Spleen (tissue), 11 donors: ENCODE measurements around the gene TRIM3. TPM values are rescaled to one million over a fixed set of nuclear protein-coding genes. Genes with fewer than 3 reads are reported as not detected.

Experiments
- DNase-seq: peaks from one replicate; pipeline ENCODE4 v3.0.0-alpha.2; 2020
- H3K27ac ChIP-seq, 8 donors: fragments of 200-600 bp; sonication (generic) in 7 of 8; 1 replicate in 4 of 8; 2 replicates in 4 of 8; pipeline versions ENCODE4 v1.5.0 to v1.8.0; 2016 to 2021; ENCODE audit warnings: inconsistent platforms in 4 of 8, mild to moderate bottlenecking in 4 of 8, moderate library complexity in 1 of 8
- H3K27me3 ChIP-seq, 7 donors: fragments of 200-600 bp; sonication (generic) in 6 of 7; replicated peaks in 1 of 7; 1 replicate in 4 of 7; 2 replicates in 3 of 7; pipeline versions ENCODE4 v1.5.0 to v1.8.0; 2016 to 2021; ENCODE audit warnings: inconsistent platforms in 3 of 7, mild to moderate bottlenecking in 1 of 7
- H3K36me3 ChIP-seq, 6 donors: fragments of 200-600 bp; sonication (generic) in 5 of 6; 1 replicate in 4 of 6; 2 replicates in 2 of 6; pipeline versions ENCODE4 v1.5.0 to v1.8.0; 2016 to 2021; ENCODE audit warnings: inconsistent platforms in 2 of 6
- H3K4me1 ChIP-seq, 6 donors: fragments of 200-600 bp; sonication (generic) in 5 of 6; 1 replicate in 3 of 6; 2 replicates in 3 of 6; pipeline versions ENCODE4 v1.5.0 to v1.8.0; 2016 to 2021; ENCODE audit warnings: inconsistent platforms in 3 of 6
- H3K4me3 ChIP-seq, 8 donors: fragments of 200-600 bp; sonication (generic) in 7 of 8; 1 replicate in 4 of 8; 2 replicates in 4 of 8; pipeline versions ENCODE4 v1.5.0 to v1.8.0; 2016 to 2021; ENCODE audit warnings: inconsistent platforms in 4 of 8, mild to moderate bottlenecking in 4 of 8, moderate library complexity in 2 of 8
- H3K9me3 ChIP-seq, 8 donors: fragments of 200-600 bp; sonication (generic) in 7 of 8; 1 replicate in 4 of 8; 2 replicates in 4 of 8; pipeline versions ENCODE4 v1.5.0 to v1.8.0; 2016 to 2021; ENCODE audit warnings: inconsistent platforms in 4 of 8
- POLR2A ChIP-seq, 3 donors: fragments of 450-650 bp; IDR thresholded peaks; one replicate each; pipeline ENCODE4 v1.5.1; 2017; ENCODE audit warnings: antibody characterized with exemption in 3 of 3, mild to moderate bottlenecking in 1 of 3
- POLR2AphosphoS5 ChIP-seq, 3 donors: sonication (generic); formaldehyde crosslinking; IDR thresholded peaks; one replicate each; pipeline ENCODE4 v1.5.1; 2017; ENCODE audit warnings: antibody characterized with exemption in 3 of 3
- WGBS, 5 donors: extraction: QIAGEN DNeasy Blood & Tissue Kit in 3 of 5; methylation state at CpG; one replicate each; pipeline versions ENCODE4 v1.1.5 to v1.1.7; 2013 to 2018; 5-methylcytosine and 5-hydroxymethylcytosine counted together
- intact Hi-C: fragments of 100-400 bp; cut with DNase I; formaldehyde crosslinking; loops from one replicate; pipeline ENCODE4 v1.15.0; 2023; ENCODE audit warnings: low total_unique reads
- polyA plus RNA-seq, 3 donors: library from polyadenylated mRNA; stranded (reverse); fragments of 200-250 nt; gene quantifications; one replicate each; pipeline ENCODE4 v1.2.1, GENCODE V29; 2013
- total RNA-seq, 7 donors: library from RNA; depleted of rRNA in 3 of 7; stranded (reverse); fragments of >200 nt in 3 of 7; fragmentation: NEBNext Ultra II Directional in 4 of 7; extraction: Animal tissue kit (Norgen Biotek cat#: 25700) in 4 of 7; gene quantifications; one replicate each; pipeline versions ENCODE4 v1.1.0 to v1.2.1, GENCODE V29; 2016 to 2021
- TF ChIP-seq, protein P1 (sequence below), 11 experiments: fragments of 200-600 bp in 7 of 11; fragments of 450-650 bp in 4 of 11; sonication (generic) in 4 of 11; IDR thresholded peaks in 8 of 11; conservative IDR thresholded peaks in 3 of 11; 1 replicate in 7 of 11; 2 replicates in 4 of 11; pipeline versions ENCODE4 v1.4.0 to v1.8.0; 2016 to 2021; ENCODE audit warnings: antibody characterized with exemption in 11 of 11, inconsistent platforms in 4 of 11, mild to moderate bottlenecking in 1 of 11
- donor health status: healthy with polysubstance abuse.
- donor health status: DM: no; HTN: no; CAD: no; lungs with moderate emphysema.
- donor health status: DM: no; HTN: no; CAD: no.
- donor health status: Bipolar disorder and iron deficiency.
- donor health status: healthy.
- donor health status: DM: no; HTN: no; CAD: no.
- donor health status: DM: yes; HTN: yes; CAD: no.

TRIM3 gene
- total and polyA plus RNA-seq, 10 donors: 6.3 to 27.6 (median 13.7) TPM

DNA sequence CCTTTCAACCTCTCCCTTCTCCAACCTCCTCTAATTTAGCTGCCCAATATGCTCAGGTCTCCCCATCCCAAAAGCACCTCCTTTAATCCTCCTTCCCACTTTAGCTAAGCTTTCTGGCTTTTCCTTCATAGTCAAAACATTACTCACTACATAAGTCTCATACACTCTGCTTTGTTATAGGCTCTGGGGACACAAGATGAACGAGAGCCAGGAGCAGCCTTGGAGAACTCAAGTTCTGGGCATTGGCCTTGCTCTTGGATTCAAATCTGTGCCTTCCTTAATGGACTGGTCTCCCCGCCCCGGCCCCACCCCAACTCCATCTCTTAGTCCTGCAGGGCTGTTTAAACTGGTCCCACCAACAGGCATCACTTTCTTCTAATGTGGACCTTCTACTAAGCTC lies 21.5 kb downstream of the TRIM3 start:
- H3K27ac ChIP-seq: no peak overlapping the region
- H3K4me1 ChIP-seq: no peaks in the 10 kb centered on the region
- no peak for DNase-seq
- no peak for TF ChIP-seq POLR2AphosphoS5 (IDR thresholded peaks at IDR 0.05)
- TF ChIP-seq, protein P1, sequence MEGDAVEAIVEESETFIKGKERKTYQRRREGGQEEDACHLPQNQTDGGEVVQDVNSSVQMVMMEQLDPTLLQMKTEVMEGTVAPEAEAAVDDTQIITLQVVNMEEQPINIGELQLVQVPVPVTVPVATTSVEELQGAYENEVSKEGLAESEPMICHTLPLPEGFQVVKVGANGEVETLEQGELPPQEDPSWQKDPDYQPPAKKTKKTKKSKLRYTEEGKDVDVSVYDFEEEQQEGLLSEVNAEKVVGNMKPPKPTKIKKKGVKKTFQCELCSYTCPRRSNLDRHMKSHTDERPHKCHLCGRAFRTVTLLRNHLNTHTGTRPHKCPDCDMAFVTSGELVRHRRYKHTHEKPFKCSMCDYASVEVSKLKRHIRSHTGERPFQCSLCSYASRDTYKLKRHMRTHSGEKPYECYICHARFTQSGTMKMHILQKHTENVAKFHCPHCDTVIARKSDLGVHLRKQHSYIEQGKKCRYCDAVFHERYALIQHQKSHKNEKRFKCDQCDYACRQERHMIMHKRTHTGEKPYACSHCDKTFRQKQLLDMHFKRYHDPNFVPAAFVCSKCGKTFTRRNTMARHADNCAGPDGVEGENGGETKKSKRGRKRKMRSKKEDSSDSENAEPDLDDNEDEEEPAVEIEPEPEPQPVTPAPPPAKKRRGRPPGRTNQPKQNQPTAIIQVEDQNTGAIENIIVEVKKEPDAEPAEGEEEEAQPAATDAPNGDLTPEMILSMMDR (IDR thresholded peaks at IDR 0.05 in 8 of 11, conservative IDR thresholded peaks at IDR 0.05 in 3 of 11): no peak
- no peak for TF ChIP-seq POLR2A (IDR thresholded peaks at IDR 0.05)
- H3K9me3 ChIP-seq: no peaks in the 10 kb centered on the region
- 79 to 92% (median 91%) methylated on average over 3 of the region's 3 CpGs for WGBS, 5 donors
- intact Hi-C loops: no loop called here
- no peak overlapping the region for H3K4me3 ChIP-seq
- H3K27me3 ChIP-seq: no peaks in the 10 kb centered on the region
- H3K36me3 ChIP-seq: peaks cover 0 to 99% (median 74%) of the 10 kb centered on the region in 6 donors

DNA sequence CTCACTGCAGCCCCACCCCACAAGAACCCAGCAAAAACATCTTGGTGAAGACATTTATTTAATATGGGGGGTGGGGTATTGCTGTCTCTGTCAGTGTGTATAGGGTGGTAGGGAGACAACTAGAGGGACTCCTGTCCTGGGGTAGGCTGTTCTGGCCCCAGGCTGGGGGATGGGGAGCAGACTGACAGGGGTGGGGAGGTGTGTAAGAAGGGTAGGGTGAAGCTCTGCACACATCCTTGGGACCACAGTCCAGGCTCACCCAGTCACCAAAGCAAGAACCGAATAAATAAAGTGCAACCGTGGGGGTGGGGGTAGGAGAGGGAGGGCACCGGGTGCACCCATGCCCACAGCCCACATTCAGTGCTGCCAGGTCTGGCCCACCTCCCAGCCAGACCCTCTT lies 25.2 kb downstream of the TRIM3 start:
- Histone ChIP-seq H3K9me3 (no peaks in the 10 kb centered on the region), H3K27me3 (no peaks in the 10 kb centered on the region), H3K4me1 (peaks cover 0 to under 1% (median 0%) of the 10 kb centered on the region in 6 donors), H3K27ac (no peak overlapping the region), H3K4me3 (no peak overlapping the region), H3K36me3 (peaks cover 0 to 63% (median 38%) of the 10 kb centered on the region in 6 donors)
- TF ChIP-seq POLR2A (IDR thresholded peaks at IDR 0.05) (no peak), POLR2AphosphoS5 (IDR thresholded peaks at IDR 0.05) (no peak)
- TF ChIP-seq, protein P1 (IDR thresholded peaks at IDR 0.05 in 8 of 11, conservative IDR thresholded peaks at IDR 0.05 in 3 of 11): no peak
- no peak for DNase-seq
- intact Hi-C loops: loop anchor here (10.0 kb wide), 1 partner anchor 56 kb away; no protein-coding TSS in a partner anchor
- WGBS, 5 donors: 96 to 100% (median 98%) methylated on average over 3 of the region's 3 CpGs

DNA sequence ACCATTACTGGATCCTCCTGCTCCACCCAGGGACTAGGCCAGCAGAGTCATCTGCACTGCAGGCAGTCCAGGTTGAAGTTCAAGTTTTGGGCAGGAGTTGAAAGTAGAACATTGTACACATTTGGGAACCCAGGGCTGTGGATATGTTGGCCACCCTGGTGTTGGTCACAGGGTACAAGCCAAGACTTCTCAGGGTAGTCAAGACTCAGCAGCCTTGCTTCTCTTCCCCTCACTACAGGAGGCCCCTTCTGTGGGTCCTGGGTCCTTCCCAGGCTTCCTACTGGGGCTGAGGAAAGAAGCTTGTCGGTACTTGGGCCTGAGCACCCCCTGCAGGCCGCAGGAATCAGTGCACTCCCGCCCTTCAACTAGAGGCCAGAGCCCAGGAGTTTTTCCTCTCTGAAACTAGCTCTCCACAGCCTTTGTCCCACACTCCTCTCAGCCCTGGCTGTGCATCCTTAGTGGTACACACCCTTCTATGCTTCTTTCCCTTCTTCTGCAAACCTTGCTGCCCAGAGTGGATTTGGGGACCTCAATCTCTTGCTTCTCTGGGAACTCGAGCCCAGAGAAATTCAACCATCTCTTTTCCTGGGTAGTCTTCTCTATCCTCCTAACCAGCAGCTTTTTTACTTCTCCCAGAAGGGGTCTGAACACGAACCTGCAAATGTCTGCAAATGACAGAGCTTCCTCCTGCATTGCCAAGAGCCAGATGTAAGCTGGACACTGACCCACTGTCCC lies 30.3 kb downstream of the TRIM3 start:
- Histone ChIP-seq H3K9me3 (no peaks in the 10 kb centered on the region), H3K4me1 (peaks cover 0 to 16% (median 2%) of the 10 kb centered on the region in 6 donors), H3K27ac (no peak overlapping the region), H3K4me3 (no peak overlapping the region), H3K27me3 (no peaks in the 10 kb centered on the region), H3K36me3 (peaks cover 0 to 11% (median 3%) of the 10 kb centered on the region in 6 donors)
- 21 to 30% (median 26%) methylated on average over 5 of the region's 5 CpGs for WGBS, 5 donors
- intact Hi-C loops: loop anchor here (5.0 to 10.0 kb wide), 2 partner anchors 61 to 66 kb away; no protein-coding TSS in a partner anchor
- peak; percentile 82 for DNase-seq
- TF ChIP-seq POLR2A (IDR thresholded peaks at IDR 0.05): no peak
- peak in 1 of 3 donors; percentile 9 for TF ChIP-seq POLR2AphosphoS5 (IDR thresholded peaks at IDR 0.05)
- TF ChIP-seq, protein P1 (IDR thresholded peaks at IDR 0.05 in 8 of 11, conservative IDR thresholded peaks at IDR 0.05 in 3 of 11): peak; percentile 62 to 92 (median 82)

DNA sequence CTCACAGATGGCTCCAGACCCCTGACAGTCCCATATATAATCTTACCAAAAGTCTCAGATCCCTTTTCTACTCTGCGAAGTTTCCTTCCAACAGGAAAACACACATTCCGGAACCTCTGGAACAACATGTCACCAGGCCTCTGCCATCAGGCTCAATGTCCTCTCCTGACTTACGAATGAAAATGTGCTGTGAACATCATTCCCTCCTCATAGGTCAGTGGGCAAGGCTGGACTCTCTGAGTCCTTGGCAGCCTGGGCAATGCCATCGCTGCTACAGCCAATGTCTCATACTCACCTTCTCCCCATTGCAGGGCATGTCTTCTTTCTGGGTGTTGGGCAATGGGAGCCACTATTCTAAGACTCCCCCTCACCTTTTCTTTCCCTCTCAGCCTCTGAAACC lies 31.3 kb downstream of the TRIM3 start:
- intact Hi-C loops: loop anchor here (5.0 to 10.0 kb wide), 2 partner anchors 62 to 65 kb away; no protein-coding TSS in a partner anchor
- Histone ChIP-seq H3K27me3 (no peaks in the 10 kb centered on the region), H3K27ac (no peak overlapping the region), H3K36me3 (peaks cover 0 to 1% (median 0%) of the 10 kb centered on the region in 6 donors), H3K4me3 (no peak overlapping the region), H3K4me1 (peaks cover 0 to 26% (median 9%) of the 10 kb centered on the region in 6 donors), H3K9me3 (no peaks in the 10 kb centered on the region)
- DNase-seq: no peak
- TF ChIP-seq, protein P1 (IDR thresholded peaks at IDR 0.05 in 8 of 11, conservative IDR thresholded peaks at IDR 0.05 in 3 of 11): no peak
- TF ChIP-seq POLR2AphosphoS5 (IDR thresholded peaks at IDR 0.05) (no peak), POLR2A (IDR thresholded peaks at IDR 0.05) (no peak)
- WGBS, 5 donors: 78 to 96% (median 93%) methylated on average over 4 of the region's 4 CpGs
